ENCODE data around the gene XYLT2. TPM values are rescaled to one million over a fixed set of nuclear protein-coding genes. Genes with fewer than 3 reads are reported as not detected.

The XYLT2 gene
- total and polyA plus RNA-seq, 2 of the 13 experiments (the other 11 are each of a cell fraction or from before 2014, with no cell fraction given): 17.0 to 22.1 TPM

GRCh38 chr17:50328363-50329325 is 17.3 kb upstream of the XYLT2 start:
- no peak for FAIRE-seq
- Histone ChIP-seq H3K4me1 (ENCODE audit: insufficient read depth, low read length) (no peaks in the 10 kb centered on the region), H3K9me3 (ENCODE audit: low read length) (no peaks in the 10 kb centered on the region), H4K20me1 (ENCODE audit: insufficient read depth, low read length) (no peaks in the 10 kb centered on the region), H3K4me2 (ENCODE audit: low read depth, low read length) (no peak overlapping the region), H3K9ac (ENCODE audit: insufficient read depth, low read depth, low read length) (no peak overlapping the region), H3K79me2 (ENCODE audit: insufficient read depth, low read length) (no peaks in the 10 kb centered on the region), H3K4me3 (replicated peaks in 1 of 3; ENCODE audit: insufficient read depth in 1 of 3, low read depth in 2 of 3, low read length in 3 of 3) (no peak overlapping the region), H3K27ac (ENCODE audit: extremely low read length, insufficient read depth, low read length) (no peak overlapping the region), H2AFZ (ENCODE audit: low read length) (no peak overlapping the region), H3K36me3 (replicated peaks in 1 of 2; ENCODE audit: control insufficient read depth in 1 of 2, insufficient read depth in 2 of 2, low read length in 2 of 2) (no peaks in the 10 kb centered on the region), H3K27me3 (ENCODE audit: control insufficient read depth in 1 of 2, insufficient read depth in 2 of 2, low read length in 2 of 2) (peaks cover 10 to 46% of the 10 kb centered on the region in 2 experiments; a peak in 4 of 5 replicates)
- WGBS (ENCODE audit: low lambda C conversion rate): 46% methylated on average over 16 of the region's 21 CpGs
- no peak for DNase-seq (ENCODE audit: low spot score)
- BruUV-seq (replicated peaks): no TSS peak
- ChIA-PET CTCF (ENCODE audit: low intra/inter-chr PET ratio, low total read pairs) (no interaction called here), POLR2A (no interaction called here)
- TF ChIP-seq CEBPZ (IDR thresholded peaks at IDR 0.05; ENCODE audit: low read length): no peak
- no peak for TF ChIP-seq ONECUT2 (CRISPR knock-in tag; IDR thresholded peaks at IDR 0.05)
- ATAC-seq: no peak
- intact Hi-C loops (cut with micrococcal nuclease; ENCODE audit: unreplicated experiment) (no loop called here), in situ Hi-C loops (cut with HindIII; ENCODE audit: extremely low pct_ligation_motif_present, low pct_unique_long_range_greater_than_20kb) (no loop called here)

DNA sequence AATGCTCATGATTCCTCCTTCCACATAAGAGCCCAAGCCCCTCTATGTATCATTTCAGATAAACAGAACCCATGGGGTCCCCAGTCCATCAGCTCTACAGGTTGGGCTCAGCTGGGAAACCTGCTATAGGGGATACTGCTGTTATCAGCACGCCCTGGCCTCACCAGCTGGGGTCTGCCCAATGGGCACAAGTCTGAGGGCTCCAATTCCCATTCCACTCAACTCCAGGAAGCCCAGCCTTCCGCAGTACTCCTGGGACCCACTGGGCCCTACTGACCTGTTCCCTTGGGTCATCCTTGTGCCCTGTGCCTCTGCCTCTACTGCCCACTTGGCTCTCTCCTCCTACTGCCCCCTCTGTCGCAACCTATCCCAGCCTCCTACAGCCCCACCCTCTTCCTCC is 16.2 kb upstream of the XYLT2 start:
- Histone ChIP-seq H3K9ac (ENCODE audit: insufficient read depth, low read depth, low read length) (no peak overlapping the region), H2AFZ (ENCODE audit: low read length) (no peak overlapping the region), H3K4me3 (replicated peaks in 1 of 3; ENCODE audit: insufficient read depth in 1 of 3, low read depth in 2 of 3, low read length in 3 of 3) (no peak overlapping the region), H4K20me1 (ENCODE audit: insufficient read depth, low read length) (no peaks in the 10 kb centered on the region), H3K4me1 (ENCODE audit: insufficient read depth, low read length) (0 out of 2 replicates have a peak, but pooled peaks cover 5% of the 10 kb centered on the region), H3K27ac (ENCODE audit: extremely low read length, insufficient read depth, low read length) (no peak overlapping the region), H3K79me2 (ENCODE audit: insufficient read depth, low read length) (no peaks in the 10 kb centered on the region), H3K27me3 (ENCODE audit: control insufficient read depth in 1 of 2, insufficient read depth in 2 of 2, low read length in 2 of 2) (peaks cover 10 to 44% of the 10 kb centered on the region in 2 experiments; a peak in 4 of 5 replicates), H3K9me3 (ENCODE audit: low read length) (no peaks in the 10 kb centered on the region), H3K4me2 (ENCODE audit: low read depth, low read length) (no peak overlapping the region), H3K36me3 (replicated peaks in 1 of 2; ENCODE audit: control insufficient read depth in 1 of 2, insufficient read depth in 2 of 2, low read length in 2 of 2) (no peaks in the 10 kb centered on the region)
- CTCF ChIA-PET (ENCODE audit: low intra/inter-chr PET ratio, low total read pairs): no interaction called here
- in situ Hi-C loops (cut with HindIII; ENCODE audit: extremely low pct_ligation_motif_present, low pct_unique_long_range_greater_than_20kb) (no loop called here), intact Hi-C loops (cut with micrococcal nuclease; ENCODE audit: unreplicated experiment) (no loop called here)
- POLR2A ChIA-PET: no interaction called here
- WGBS (ENCODE audit: low lambda C conversion rate): 24% methylated on average over 3 of the region's 3 CpGs
- FAIRE-seq: no peak
- ATAC-seq: no peak
- no peak for DNase-seq (ENCODE audit: low spot score)
- BruUV-seq (replicated peaks): no TSS peak
- TF ChIP-seq, protein P1, sequence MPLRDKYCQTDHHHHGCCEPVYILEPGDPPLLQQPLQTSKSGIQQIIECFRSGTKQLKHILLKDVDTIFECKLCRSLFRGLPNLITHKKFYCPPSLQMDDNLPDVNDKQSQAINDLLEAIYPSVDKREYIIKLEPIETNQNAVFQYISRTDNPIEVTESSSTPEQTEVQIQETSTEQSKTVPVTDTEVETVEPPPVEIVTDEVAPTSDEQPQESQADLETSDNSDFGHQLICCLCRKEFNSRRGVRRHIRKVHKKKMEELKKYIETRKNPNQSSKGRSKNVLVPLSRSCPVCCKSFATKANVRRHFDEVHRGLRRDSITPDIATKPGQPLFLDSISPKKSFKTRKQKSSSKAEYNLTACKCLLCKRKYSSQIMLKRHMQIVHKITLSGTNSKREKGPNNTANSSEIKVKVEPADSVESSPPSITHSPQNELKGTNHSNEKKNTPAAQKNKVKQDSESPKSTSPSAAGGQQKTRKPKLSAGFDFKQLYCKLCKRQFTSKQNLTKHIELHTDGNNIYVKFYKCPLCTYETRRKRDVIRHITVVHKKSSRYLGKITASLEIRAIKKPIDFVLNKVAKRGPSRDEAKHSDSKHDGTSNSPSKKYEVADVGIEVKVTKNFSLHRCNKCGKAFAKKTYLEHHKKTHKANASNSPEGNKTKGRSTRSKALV (CRISPR knock-in tag; IDR thresholded peaks at IDR 0.05): no peak
- TF ChIP-seq E2F2 (CRISPR knock-in tag; IDR thresholded peaks at IDR 0.05; ENCODE audit: borderline replicate concordance) (no peak), ZNF10 (CRISPR knock-in tag; IDR thresholded peaks at IDR 0.05; ENCODE audit: borderline replicate concordance, low read depth) (no peak), ATM (IDR thresholded peaks at IDR 0.05; ENCODE audit: borderline replicate concordance) (no peak), ZNF781 (CRISPR knock-in tag; IDR thresholded peaks at IDR 0.05; ENCODE audit: borderline replicate concordance, not compliant biosample characterization) (no peak), CERS6 (CRISPR knock-in tag; IDR thresholded peaks at IDR 0.05) (no peak)

All from HepG2 (cell line).